Measurements from ENCODE around the gene JAKMIP1. TPM values are rescaled to one million over a fixed set of nuclear protein-coding genes. Genes with fewer than 3 reads are reported as not detected.

The JAKMIP1 gene
- total RNA-seq, 1 experiment from 2014 or later, result not detected

DNA sequence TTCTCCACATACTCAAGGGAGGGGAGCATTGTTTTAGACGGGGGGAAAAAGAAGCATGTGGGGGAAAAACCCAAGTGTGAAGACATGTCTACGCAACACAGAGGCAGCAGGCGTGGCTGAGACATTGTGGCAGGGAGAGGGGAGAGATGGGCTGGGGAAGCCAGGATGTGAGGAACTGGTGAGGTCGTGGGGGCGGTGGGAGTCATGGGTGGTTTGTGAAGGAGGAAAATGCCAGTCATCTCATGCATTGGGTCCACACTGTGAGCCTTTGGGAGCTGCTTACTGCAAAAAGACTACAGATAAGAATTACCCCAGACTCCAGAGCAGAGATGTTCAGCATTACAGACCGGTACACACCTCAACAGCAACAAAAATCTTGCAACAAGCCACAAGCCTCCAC lies 2.1 kb downstream of the JAKMIP1 start:
- H3K4me3 Mint-ChIP-seq (ENCODE audit: low read depth, unreplicated experiment), result no peak overlapping the region
- H3K27me3 Mint-ChIP-seq (ENCODE audit: unreplicated experiment), result peaks cover 67% of the 10 kb centered on the region
- no TSS peak for BruUV-seq (replicated peaks)
- TF ChIP-seq, protein P1, sequence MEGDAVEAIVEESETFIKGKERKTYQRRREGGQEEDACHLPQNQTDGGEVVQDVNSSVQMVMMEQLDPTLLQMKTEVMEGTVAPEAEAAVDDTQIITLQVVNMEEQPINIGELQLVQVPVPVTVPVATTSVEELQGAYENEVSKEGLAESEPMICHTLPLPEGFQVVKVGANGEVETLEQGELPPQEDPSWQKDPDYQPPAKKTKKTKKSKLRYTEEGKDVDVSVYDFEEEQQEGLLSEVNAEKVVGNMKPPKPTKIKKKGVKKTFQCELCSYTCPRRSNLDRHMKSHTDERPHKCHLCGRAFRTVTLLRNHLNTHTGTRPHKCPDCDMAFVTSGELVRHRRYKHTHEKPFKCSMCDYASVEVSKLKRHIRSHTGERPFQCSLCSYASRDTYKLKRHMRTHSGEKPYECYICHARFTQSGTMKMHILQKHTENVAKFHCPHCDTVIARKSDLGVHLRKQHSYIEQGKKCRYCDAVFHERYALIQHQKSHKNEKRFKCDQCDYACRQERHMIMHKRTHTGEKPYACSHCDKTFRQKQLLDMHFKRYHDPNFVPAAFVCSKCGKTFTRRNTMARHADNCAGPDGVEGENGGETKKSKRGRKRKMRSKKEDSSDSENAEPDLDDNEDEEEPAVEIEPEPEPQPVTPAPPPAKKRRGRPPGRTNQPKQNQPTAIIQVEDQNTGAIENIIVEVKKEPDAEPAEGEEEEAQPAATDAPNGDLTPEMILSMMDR (IDR thresholded peaks at IDR 0.05; ENCODE audit: unreplicated experiment), result no peak
- no peak overlapping the region for H3K27ac Mint-ChIP-seq (ENCODE audit: unreplicated experiment)
- DNase-seq, result no peak
- intact Hi-C loops (cut with micrococcal nuclease; ENCODE audit: unreplicated experiment), result no loop called here
- peaks cover 6% of the 10 kb centered on the region for H3K36me3 Mint-ChIP-seq (ENCODE audit: insufficient read depth, unreplicated experiment)
- peaks cover 3% of the 10 kb centered on the region for H3K9me3 Mint-ChIP-seq (ENCODE audit: low read depth, unreplicated experiment)
- CTCF ChIA-PET, result no interaction called here
- no peaks in the 10 kb centered on the region for H3K4me1 Mint-ChIP-seq (ENCODE audit: low read depth, unreplicated experiment)

- CTCF ChIA-PET, result no interaction called here
- no peak for DNase-seq
- TF ChIP-seq, protein P1 (IDR thresholded peaks at IDR 0.05; ENCODE audit: unreplicated experiment), result no peak
- no peak overlapping the region for H3K27ac Mint-ChIP-seq (ENCODE audit: unreplicated experiment)
- H3K4me1 Mint-ChIP-seq (ENCODE audit: low read depth, unreplicated experiment), result no peaks in the 10 kb centered on the region
- H3K36me3 Mint-ChIP-seq (ENCODE audit: insufficient read depth, unreplicated experiment), result peaks cover 6% of the 10 kb centered on the region
- H3K9me3 Mint-ChIP-seq (ENCODE audit: low read depth, unreplicated experiment), result peaks cover 3% of the 10 kb centered on the region
- H3K27me3 Mint-ChIP-seq (ENCODE audit: unreplicated experiment), result peaks cover 71% of the 10 kb centered on the region
- H3K4me3 Mint-ChIP-seq (ENCODE audit: low read depth, unreplicated experiment), result no peak overlapping the region
- intact Hi-C loops (cut with micrococcal nuclease; ENCODE audit: unreplicated experiment), result no loop called here
- no TSS peak for BruUV-seq (replicated peaks)
Observed at GRCh38 chr4:6197433-6198174, 2.7 kb downstream of the JAKMIP1 start.

DNA sequence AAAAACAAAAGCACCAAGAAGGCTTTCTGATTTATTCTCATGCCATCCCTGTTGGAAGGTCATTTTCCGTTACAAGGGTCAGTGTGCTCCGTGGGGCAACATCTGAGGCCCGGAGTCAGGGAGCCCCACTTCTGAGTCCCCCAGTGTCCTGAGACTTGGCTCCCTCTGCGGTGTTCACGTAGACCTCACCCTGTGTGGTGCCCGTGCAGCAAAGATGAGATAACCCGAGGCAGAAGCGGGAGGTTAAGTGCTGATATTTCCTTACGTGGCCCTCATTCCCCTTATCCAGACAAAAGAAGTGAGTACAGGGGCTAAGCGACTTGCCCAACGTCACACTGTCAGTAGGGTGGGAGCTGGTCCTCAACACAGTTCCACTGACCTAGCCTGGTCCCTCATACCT lies 3.5 kb downstream of the JAKMIP1 start:
- H3K36me3 Mint-ChIP-seq (ENCODE audit: insufficient read depth, unreplicated experiment), result peaks cover 6% of the 10 kb centered on the region
- TF ChIP-seq, protein P1 (IDR thresholded peaks at IDR 0.05; ENCODE audit: unreplicated experiment), result no peak
- no peak overlapping the region for H3K27ac Mint-ChIP-seq (ENCODE audit: unreplicated experiment)
- no peak for DNase-seq
- intact Hi-C loops (cut with micrococcal nuclease; ENCODE audit: unreplicated experiment), result no loop called here
- no peaks in the 10 kb centered on the region for H3K4me1 Mint-ChIP-seq (ENCODE audit: low read depth, unreplicated experiment)
- BruUV-seq (replicated peaks), result no TSS peak
- H3K4me3 Mint-ChIP-seq (ENCODE audit: low read depth, unreplicated experiment), result no peak overlapping the region
- CTCF ChIA-PET, result no interaction called here
- peaks cover 3% of the 10 kb centered on the region for H3K9me3 Mint-ChIP-seq (ENCODE audit: low read depth, unreplicated experiment)
- peaks cover 71% of the 10 kb centered on the region for H3K27me3 Mint-ChIP-seq (ENCODE audit: unreplicated experiment)

GRCh38 chr4:6196324-6196723 lies 4.0 kb downstream of the JAKMIP1 start:
- no peaks in the 10 kb centered on the region for H3K4me1 Mint-ChIP-seq (ENCODE audit: low read depth, unreplicated experiment)
- no TSS peak for BruUV-seq (replicated peaks)
- peaks cover 6% of the 10 kb centered on the region for H3K36me3 Mint-ChIP-seq (ENCODE audit: insufficient read depth, unreplicated experiment)
- H3K27me3 Mint-ChIP-seq (ENCODE audit: unreplicated experiment), result peaks cover 67% of the 10 kb centered on the region
- H3K4me3 Mint-ChIP-seq (ENCODE audit: low read depth, unreplicated experiment), result no peak overlapping the region
- CTCF ChIA-PET, result no interaction called here
- intact Hi-C loops (cut with micrococcal nuclease; ENCODE audit: unreplicated experiment), result no loop called here
- peaks cover 3% of the 10 kb centered on the region for H3K9me3 Mint-ChIP-seq (ENCODE audit: low read depth, unreplicated experiment)
- TF ChIP-seq, protein P1 (IDR thresholded peaks at IDR 0.05; ENCODE audit: unreplicated experiment), result no peak
- H3K27ac Mint-ChIP-seq (ENCODE audit: unreplicated experiment), result no peak overlapping the region
- DNase-seq, result no peak

All from Calu3 (cell line).